WTC11 (cell line): ENCODE measurements around the gene MINDY1. TPM values are rescaled to one million over a fixed set of nuclear protein-coding genes. Genes with fewer than 3 reads are reported as not detected.

Source experiments
- ATAC-seq: fragments of 200-7000 bp; cut with Tn5 transposase; 2 replicates; pipeline ENCODE4 v1.10.0; 2021; ENCODE audit warnings: mild to moderate bottlenecking, moderate library complexity
- CTCF ChIA-PET: fragments of 300-600 bp; sonication (Branson Sonifier 250); formaldehyde crosslinking; loops from one replicate; lab custom pipeline; 2021; ENCODE audit warnings: antibody characterized with exemption; lab: Charles Lee
- POLR2A ChIA-PET: fragments of 350-600 bp; sonication (Branson Sonifier 250); formaldehyde crosslinking; loops from one replicate; lab custom pipeline; 2021; ENCODE audit warnings: antibody characterized with exemption; lab: Charles Lee
- DNase-seq: peaks from one replicate; pipeline ENCODE4 v3.0.0; 2021; ENCODE audit warnings: low spot score
- H3K27ac Mint-ChIP-seq: 2 replicates; pipeline ENCODE4 v1.8.0; 2021; ENCODE audit warnings: mixed read lengths
- H3K27me3 Mint-ChIP-seq: 2 replicates; pipeline ENCODE4 v1.8.0; 2021; ENCODE audit warnings: low read depth, mild to moderate bottlenecking, moderate library complexity, mixed read lengths
- H3K36me3 Mint-ChIP-seq: 2 replicates; pipeline ENCODE4 v1.8.0; 2021; ENCODE audit warnings: mixed read lengths
- H3K4me1 Mint-ChIP-seq: 2 replicates; pipeline ENCODE4 v1.8.0; 2022; ENCODE audit warnings: mixed read lengths
- H3K4me3 Mint-ChIP-seq: 2 replicates; pipeline ENCODE4 v1.8.0; 2021; ENCODE audit warnings: mild to moderate bottlenecking, moderate library complexity, mixed read lengths
- H3K9me3 Mint-ChIP-seq: 2 replicates; pipeline ENCODE4 v1.8.0; 2021; ENCODE audit warnings: mixed read lengths
- CREM ChIP-seq: sonication (generic); formaldehyde crosslinking; IDR thresholded peaks from 2 replicates; pipeline ENCODE4 v1.8.1; 2022; ENCODE audit warnings: mild to moderate bottlenecking, missing genetic modification reagents, moderate library complexity
- ETV6 ChIP-seq: sonication (generic); formaldehyde crosslinking; IDR thresholded peaks from 2 replicates; pipeline ENCODE4 v1.8.1; 2022; ENCODE audit warnings: mild to moderate bottlenecking, missing genetic modification reagents
- GABPB1 ChIP-seq: sonication (generic); formaldehyde crosslinking; IDR thresholded peaks from 2 replicates; pipeline ENCODE4 v1.8.1; 2023; ENCODE audit warnings: mild to moderate bottlenecking, missing genetic modification reagents
- NFYB ChIP-seq: sonication (generic); formaldehyde crosslinking; conservative IDR thresholded peaks from 2 replicates; pipeline ENCODE4 v1.8.0; 2022; ENCODE audit warnings: low read depth, missing genetic modification reagents
- RELA ChIP-seq: sonication (generic); formaldehyde crosslinking; IDR thresholded peaks from 2 replicates; pipeline ENCODE4 v1.8.1; 2022; ENCODE audit warnings: missing genetic modification reagents, mild to moderate bottlenecking, borderline replicate concordance
- SOX15 ChIP-seq: fragments of 250-450 bp; sonication (Bioruptor Pico); IDR thresholded peaks from 2 replicates; pipeline ENCODE4 v1.9.0; 2021; ENCODE audit warnings: mild to moderate bottlenecking
- total RNA-seq: library from RNA; stranded (reverse); gene quantifications from 3 replicates; pipeline ENCODE4 v1.2.3, GENCODE V29; 2021
- TF ChIP-seq, protein P1 (sequence below): sonication (generic); formaldehyde crosslinking; conservative IDR thresholded peaks from 2 replicates; pipeline ENCODE4 v1.8.1; 2022; ENCODE audit warnings: mild to moderate bottlenecking, missing genetic modification reagents
- TF ChIP-seq, protein P2 (sequence below): fragments of 250-450 bp; sonication (Bioruptor Pico); conservative IDR thresholded peaks from 2 replicates; pipeline ENCODE4 v1.9.0; 2021; ENCODE audit warnings: mild to moderate bottlenecking
- TF ChIP-seq, protein P3 (sequence below): sonication (generic); formaldehyde crosslinking; IDR thresholded peaks from 2 replicates; pipeline ENCODE4 v1.8.0; 2023; ENCODE audit warnings: missing genetic modification reagents
- TF ChIP-seq, protein P4 (sequence below): fragments of 250-450 bp; sonication (Bioruptor Pico); IDR thresholded peaks from 2 replicates; pipeline ENCODE4 v1.9.0; 2021; ENCODE audit warnings: mild to moderate bottlenecking
- TF ChIP-seq, protein P5 (sequence below): fragments of 250-450 bp; sonication (Bioruptor Pico); IDR thresholded peaks from 2 replicates; pipeline ENCODE4 v1.9.0; 2021; ENCODE audit warnings: mild to moderate bottlenecking
- TF ChIP-seq, protein P6 (sequence below): fragments of 200-600 bp; IDR thresholded peaks from 2 replicates; pipeline ENCODE4 v1.8.0; 2022; ENCODE audit warnings: antibody characterized with exemption
- TF ChIP-seq, protein P7 (sequence below): sonication (generic); formaldehyde crosslinking; IDR thresholded peaks from 2 replicates; pipeline ENCODE4 v1.8.0; 2022; ENCODE audit warnings: missing genetic modification reagents

The MINDY1 gene
- total RNA-seq, 1 experiment from 2014 or later = 10.1 TPM

DNA sequence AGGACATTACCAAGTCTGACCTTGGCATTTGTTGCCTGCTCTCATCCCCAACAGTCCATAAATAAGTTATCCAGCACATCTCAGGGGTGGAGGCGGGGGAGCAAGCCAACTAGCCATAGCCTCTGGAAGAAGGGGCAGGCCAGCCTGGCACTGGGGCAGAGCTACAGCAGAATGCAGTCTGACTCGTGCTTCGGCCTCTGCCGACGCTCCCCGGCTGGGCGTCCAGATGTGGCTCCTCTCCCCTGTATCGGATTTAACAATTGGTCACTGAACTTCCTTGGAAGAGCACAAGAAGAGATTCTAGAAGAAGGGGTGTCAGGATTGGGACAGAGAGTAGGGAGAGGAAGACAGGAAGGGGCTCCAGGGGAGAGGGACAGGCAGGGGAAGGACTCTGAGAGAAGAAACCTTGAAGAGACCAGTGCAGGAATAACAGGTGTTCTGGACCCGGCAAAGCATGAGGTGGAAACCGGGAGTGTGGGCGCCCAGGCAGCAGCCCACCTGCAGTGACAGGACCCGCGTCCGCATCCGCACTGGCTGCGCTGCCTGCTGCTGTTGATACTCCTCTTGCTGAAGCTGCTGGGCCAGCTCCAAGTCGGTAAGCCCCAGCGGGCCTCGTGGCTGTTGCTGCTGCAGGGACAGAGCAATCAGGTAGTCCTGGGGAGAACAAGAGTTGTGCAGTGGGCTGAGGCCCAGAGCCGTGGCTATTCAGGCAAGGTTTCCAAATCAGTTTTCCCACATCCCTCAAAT is 9.4 kb downstream of the MINDY1 start:
- H3K4me1 Mint-ChIP-seq = peaks cover 6% of the 10 kb centered on the region; the same call in 1 of the 2 replicates
- H3K27me3 Mint-ChIP-seq = no peaks in the 10 kb centered on the region
- ChIA-PET CTCF (interaction anchor here (1.2 to 5.7 kb wide), 7 partner anchors 8 to 51 kb away, joined by 3 to 109 read pairs (median 7); partner anchors contain the start of genes ANXA9, C1orf56, CERS2 and MINDY1), POLR2A (interaction anchor here (1.1 kb wide), 1 partner anchor 9 kb away, joined by 3 read pairs; the partner anchor contains the start of gene MINDY1)
- ATAC-seq (no peak), DNase-seq (no peak)
- no peaks in the 10 kb centered on the region for H3K9me3 Mint-ChIP-seq
- H3K27ac Mint-ChIP-seq = peak overlapping the region; percentile 63; the same call in 1 of the 2 replicates
- no peak for TF ChIP-seq NFYB (CRISPR knock-in tag)
- TF ChIP-seq, protein P1, sequence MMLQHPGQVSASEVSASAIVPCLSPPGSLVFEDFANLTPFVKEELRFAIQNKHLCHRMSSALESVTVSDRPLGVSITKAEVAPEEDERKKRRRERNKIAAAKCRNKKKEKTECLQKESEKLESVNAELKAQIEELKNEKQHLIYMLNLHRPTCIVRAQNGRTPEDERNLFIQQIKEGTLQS (CRISPR knock-in tag) = no peak
- no peak for TF ChIP-seq RELA (CRISPR knock-in tag)
- no peak for TF ChIP-seq CREM (CRISPR knock-in tag)
- no peak for TF ChIP-seq ETV6 (CRISPR knock-in tag)
- TF ChIP-seq, protein P2, sequence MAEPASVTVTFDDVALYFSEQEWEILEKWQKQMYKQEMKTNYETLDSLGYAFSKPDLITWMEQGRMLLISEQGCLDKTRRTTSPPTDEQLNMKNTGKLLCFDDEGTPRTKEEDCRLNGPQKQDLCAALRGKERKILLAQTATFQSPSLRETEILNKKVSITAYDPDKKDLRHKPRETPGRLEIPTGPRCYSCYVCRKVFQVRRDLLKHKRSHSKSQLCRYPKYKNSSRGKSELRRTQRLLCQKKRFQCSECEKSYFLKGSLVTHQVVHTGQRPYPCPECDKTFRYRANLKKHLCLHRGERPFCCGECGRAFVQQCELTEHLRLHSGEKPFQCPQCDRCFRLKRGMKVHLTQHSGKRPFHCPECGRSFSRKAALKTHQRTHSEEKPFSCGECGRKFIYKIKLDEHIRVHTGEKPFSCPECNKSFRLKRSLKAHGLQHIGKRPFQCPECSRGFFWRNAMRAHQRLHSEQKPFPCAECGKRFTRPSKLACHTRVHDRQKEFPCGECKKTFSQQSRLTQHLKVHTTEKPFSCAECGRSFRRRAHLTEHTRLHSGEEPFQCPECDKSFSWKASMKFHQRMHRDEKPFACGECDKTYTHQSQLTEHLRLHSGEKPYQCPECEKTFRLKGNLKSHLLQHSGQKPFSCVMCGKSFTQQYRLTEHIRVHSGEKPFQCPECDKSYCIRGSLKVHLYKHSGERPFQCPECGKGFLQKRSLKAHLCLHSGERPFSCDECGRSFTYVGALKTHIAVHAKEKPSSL = no peak
- TF ChIP-seq, protein P3, sequence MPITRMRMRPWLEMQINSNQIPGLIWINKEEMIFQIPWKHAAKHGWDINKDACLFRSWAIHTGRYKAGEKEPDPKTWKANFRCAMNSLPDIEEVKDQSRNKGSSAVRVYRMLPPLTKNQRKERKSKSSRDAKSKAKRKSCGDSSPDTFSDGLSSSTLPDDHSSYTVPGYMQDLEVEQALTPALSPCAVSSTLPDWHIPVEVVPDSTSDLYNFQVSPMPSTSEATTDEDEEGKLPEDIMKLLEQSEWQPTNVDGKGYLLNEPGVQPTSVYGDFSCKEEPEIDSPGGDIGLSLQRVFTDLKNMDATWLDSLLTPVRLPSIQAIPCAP (CRISPR knock-in tag) = no peak
- no peak for TF ChIP-seq SOX15 (CRISPR knock-in tag)
- TF ChIP-seq, protein P4, sequence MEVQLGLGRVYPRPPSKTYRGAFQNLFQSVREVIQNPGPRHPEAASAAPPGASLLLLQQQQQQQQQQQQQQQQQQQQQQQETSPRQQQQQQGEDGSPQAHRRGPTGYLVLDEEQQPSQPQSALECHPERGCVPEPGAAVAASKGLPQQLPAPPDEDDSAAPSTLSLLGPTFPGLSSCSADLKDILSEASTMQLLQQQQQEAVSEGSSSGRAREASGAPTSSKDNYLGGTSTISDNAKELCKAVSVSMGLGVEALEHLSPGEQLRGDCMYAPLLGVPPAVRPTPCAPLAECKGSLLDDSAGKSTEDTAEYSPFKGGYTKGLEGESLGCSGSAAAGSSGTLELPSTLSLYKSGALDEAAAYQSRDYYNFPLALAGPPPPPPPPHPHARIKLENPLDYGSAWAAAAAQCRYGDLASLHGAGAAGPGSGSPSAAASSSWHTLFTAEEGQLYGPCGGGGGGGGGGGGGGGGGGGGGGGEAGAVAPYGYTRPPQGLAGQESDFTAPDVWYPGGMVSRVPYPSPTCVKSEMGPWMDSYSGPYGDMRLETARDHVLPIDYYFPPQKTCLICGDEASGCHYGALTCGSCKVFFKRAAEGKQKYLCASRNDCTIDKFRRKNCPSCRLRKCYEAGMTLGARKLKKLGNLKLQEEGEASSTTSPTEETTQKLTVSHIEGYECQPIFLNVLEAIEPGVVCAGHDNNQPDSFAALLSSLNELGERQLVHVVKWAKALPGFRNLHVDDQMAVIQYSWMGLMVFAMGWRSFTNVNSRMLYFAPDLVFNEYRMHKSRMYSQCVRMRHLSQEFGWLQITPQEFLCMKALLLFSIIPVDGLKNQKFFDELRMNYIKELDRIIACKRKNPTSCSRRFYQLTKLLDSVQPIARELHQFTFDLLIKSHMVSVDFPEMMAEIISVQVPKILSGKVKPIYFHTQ (CRISPR knock-in tag) = no peak
- TF ChIP-seq, protein P5, sequence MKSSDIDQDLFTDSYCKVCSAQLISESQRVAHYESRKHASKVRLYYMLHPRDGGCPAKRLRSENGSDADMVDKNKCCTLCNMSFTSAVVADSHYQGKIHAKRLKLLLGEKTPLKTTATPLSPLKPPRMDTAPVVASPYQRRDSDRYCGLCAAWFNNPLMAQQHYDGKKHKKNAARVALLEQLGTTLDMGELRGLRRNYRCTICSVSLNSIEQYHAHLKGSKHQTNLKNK (CRISPR knock-in tag) = no peak
- TF ChIP-seq GABPB1 (CRISPR knock-in tag) = no peak
- H3K36me3 Mint-ChIP-seq = no peaks in the 10 kb centered on the region
- H3K4me3 Mint-ChIP-seq = no peak overlapping the region

DNA sequence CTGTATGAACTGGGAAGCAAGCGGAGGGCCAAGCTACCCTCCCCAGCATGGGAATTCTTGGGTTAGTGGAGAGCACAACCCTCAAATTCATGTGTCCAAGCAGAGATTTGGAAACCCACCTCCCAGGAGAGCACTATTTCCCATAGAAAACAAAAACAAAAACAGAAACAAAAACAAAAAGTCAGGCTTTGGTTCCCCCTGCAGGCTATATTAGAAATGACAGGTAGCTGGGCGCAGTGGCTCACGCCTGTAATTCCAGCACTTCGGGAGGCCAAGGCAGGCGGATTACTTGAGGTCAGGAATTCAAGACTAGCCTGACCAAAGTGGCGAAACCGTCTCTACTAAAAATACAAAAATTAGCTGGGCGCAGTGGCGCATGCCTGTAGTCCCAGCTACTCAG is 10.8 kb downstream of the MINDY1 start:
- CTCF ChIA-PET = interaction anchor here (0.5 to 5.7 kb wide), 29 partner anchors 9 to 458 kb away, joined by 3 to 109 read pairs (median 4); partner anchors contain the start of genes ANXA9, ARNT, C1orf56 and CERS2

More for the DNA sequence above, 10.8 kb downstream of the MINDY1 start:
- peak; percentile 64 for DNase-seq
- Mint-ChIP-seq H3K9me3 (no peaks in the 10 kb centered on the region), H3K4me3 (no peak overlapping the region), H3K4me1 (peaks cover 6% of the 10 kb centered on the region; the same call in 1 of the 2 replicates), H3K27me3 (no peaks in the 10 kb centered on the region), H3K27ac (peak overlapping the region; percentile 70; the same call in 1 of the 2 replicates), H3K36me3 (no peaks in the 10 kb centered on the region)
- TF ChIP-seq, protein P6, sequence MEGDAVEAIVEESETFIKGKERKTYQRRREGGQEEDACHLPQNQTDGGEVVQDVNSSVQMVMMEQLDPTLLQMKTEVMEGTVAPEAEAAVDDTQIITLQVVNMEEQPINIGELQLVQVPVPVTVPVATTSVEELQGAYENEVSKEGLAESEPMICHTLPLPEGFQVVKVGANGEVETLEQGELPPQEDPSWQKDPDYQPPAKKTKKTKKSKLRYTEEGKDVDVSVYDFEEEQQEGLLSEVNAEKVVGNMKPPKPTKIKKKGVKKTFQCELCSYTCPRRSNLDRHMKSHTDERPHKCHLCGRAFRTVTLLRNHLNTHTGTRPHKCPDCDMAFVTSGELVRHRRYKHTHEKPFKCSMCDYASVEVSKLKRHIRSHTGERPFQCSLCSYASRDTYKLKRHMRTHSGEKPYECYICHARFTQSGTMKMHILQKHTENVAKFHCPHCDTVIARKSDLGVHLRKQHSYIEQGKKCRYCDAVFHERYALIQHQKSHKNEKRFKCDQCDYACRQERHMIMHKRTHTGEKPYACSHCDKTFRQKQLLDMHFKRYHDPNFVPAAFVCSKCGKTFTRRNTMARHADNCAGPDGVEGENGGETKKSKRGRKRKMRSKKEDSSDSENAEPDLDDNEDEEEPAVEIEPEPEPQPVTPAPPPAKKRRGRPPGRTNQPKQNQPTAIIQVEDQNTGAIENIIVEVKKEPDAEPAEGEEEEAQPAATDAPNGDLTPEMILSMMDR = peak; percentile 92
- TF ChIP-seq, protein P7, sequence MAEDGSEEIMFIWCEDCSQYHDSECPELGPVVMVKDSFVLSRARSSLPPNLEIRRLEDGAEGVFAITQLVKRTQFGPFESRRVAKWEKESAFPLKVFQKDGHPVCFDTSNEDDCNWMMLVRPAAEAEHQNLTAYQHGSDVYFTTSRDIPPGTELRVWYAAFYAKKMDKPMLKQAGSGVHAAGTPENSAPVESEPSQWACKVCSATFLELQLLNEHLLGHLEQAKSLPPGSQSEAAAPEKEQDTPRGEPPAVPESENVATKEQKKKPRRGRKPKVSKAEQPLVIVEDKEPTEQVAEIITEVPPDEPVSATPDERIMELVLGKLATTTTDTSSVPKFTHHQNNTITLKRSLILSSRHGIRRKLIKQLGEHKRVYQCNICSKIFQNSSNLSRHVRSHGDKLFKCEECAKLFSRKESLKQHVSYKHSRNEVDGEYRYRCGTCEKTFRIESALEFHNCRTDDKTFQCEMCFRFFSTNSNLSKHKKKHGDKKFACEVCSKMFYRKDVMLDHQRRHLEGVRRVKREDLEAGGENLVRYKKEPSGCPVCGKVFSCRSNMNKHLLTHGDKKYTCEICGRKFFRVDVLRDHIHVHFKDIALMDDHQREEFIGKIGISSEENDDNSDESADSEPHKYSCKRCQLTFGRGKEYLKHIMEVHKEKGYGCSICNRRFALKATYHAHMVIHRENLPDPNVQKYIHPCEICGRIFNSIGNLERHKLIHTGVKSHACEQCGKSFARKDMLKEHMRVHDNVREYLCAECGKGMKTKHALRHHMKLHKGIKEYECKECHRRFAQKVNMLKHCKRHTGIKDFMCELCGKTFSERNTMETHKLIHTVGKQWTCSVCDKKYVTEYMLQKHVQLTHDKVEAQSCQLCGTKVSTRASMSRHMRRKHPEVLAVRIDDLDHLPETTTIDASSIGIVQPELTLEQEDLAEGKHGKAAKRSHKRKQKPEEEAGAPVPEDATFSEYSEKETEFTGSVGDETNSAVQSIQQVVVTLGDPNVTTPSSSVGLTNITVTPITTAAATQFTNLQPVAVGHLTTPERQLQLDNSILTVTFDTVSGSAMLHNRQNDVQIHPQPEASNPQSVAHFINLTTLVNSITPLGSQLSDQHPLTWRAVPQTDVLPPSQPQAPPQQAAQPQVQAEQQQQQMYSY = no peak
- POLR2A ChIA-PET = interaction anchor here (0.7 to 1.3 kb wide), 5 partner anchors 10 to 299 kb away, joined by 3 to 8 read pairs (median 3); partner anchors contain the start of gene ANXA9
- peak; percentile 75 for ATAC-seq
